HEK293 (cell line): ENCODE results near the gene GHDC.
A peak's percentile ranks its signal among the peaks of the same experiment; 100 is the strongest.

Experiments
- CTCF ChIA-PET: fragments of 350-600 bp; formaldehyde crosslinking; extraction: SDS; loops from one replicate; lab custom pipeline; 2021; ENCODE audit warnings: antibody characterized with exemption; lab: Yijun Ruan, JAX
- POLR2A ChIA-PET: fragments of 300-600 bp; formaldehyde crosslinking; extraction: SDS; loops from one replicate; lab custom pipeline; 2020; ENCODE audit warnings: antibody characterized with exemption, inconsistent platforms; lab: Yijun Ruan, JAX
- H3K27ac ChIP-seq: fragments of 200-500 bp; sonication (Bioruptor generic); 2 replicates; pipeline ENCODE4 v1.5.1; 2014; ENCODE audit warnings: low read depth, low read length, control low read depth, inconsistent platforms; ENCODE audit errors: extremely low read depth
- H3K36me3 ChIP-seq, 2 experiments: fragments of 200-500 bp in 1 of 2; sonication (Bioruptor generic) in 1 of 2; 1 replicate in 1 of 2; 2 replicates in 1 of 2; pipeline ENCODE4 v1.5.1; 2014 to 2017; ENCODE audit warnings: inconsistent platforms in 2 of 2, low read length in 2 of 2; ENCODE audit not compliant: control insufficient read depth in 2 of 2, insufficient read depth in 1 of 2
- H3K4me1 ChIP-seq: fragments of 200-500 bp; sonication (Bioruptor generic); 2 replicates; pipeline ENCODE4 v1.5.1; 2014; ENCODE audit warnings: mild to moderate bottlenecking, low read length, inconsistent platforms; ENCODE audit not compliant: control insufficient read depth, insufficient read depth
- H3K4me3 ChIP-seq: 2 replicates; pipeline ENCODE4 v1.5.1; 2011; ENCODE audit warnings: low read depth, mild to moderate bottlenecking, control low read depth, low read length, moderate library complexity
- H3K9me3 ChIP-seq: fragments of 200-500 bp; sonication (Bioruptor generic); 2 replicates; pipeline ENCODE4 v1.5.1; 2014; ENCODE audit warnings: low read depth, low read length, inconsistent platforms; ENCODE audit not compliant: control insufficient read depth, insufficient read depth
- AEBP2 ChIP-seq: fragments of 450-650 bp; formaldehyde crosslinking; IDR thresholded peaks from 2 replicates; pipeline ENCODE4 v1.5.1; 2016; ENCODE audit warnings: missing biosample characterization, missing genetic modification characterization, borderline replicate concordance
- CTCF ChIP-seq: fragments of 450-650 bp; formaldehyde crosslinking; IDR thresholded peaks from 2 replicates; pipeline ENCODE4 v1.5.1; 2016; ENCODE audit warnings: missing biosample characterization, missing genetic modification characterization
- GFI1B ChIP-seq: fragments of 450-650 bp; formaldehyde crosslinking; IDR thresholded peaks from 2 replicates; pipeline ENCODE4 v1.5.1; 2016; ENCODE audit warnings: missing biosample characterization, missing genetic modification characterization
- HOXC10 ChIP-seq: sonication (generic); formaldehyde crosslinking; IDR thresholded peaks from 2 replicates; pipeline ENCODE4 v1.8.1; 2023; ENCODE audit warnings: mild to moderate bottlenecking, missing genetic modification reagents
- KLF9 ChIP-seq: fragments of 450-650 bp; formaldehyde crosslinking; IDR thresholded peaks from 2 replicates; pipeline ENCODE4 v1.5.1; 2016; ENCODE audit warnings: missing biosample characterization, missing genetic modification characterization, low read depth
- REPIN1 ChIP-seq: fragments of 450-650 bp; formaldehyde crosslinking; IDR thresholded peaks from 2 replicates; pipeline ENCODE4 v1.5.1; 2017; ENCODE audit warnings: missing biosample characterization, missing genetic modification characterization, low read depth
- TCF7L2 ChIP-seq: IDR thresholded peaks from 2 replicates; pipeline ENCODE4 v1.6.1; 2011; ENCODE audit warnings: low read depth, mild to moderate bottlenecking, inconsistent platforms, low read length, moderate library complexity, borderline replicate concordance
- WT1 ChIP-seq: fragments of 450-650 bp; formaldehyde crosslinking; IDR thresholded peaks from 2 replicates; pipeline ENCODE4 v1.5.1; 2016; ENCODE audit warnings: missing biosample characterization, missing genetic modification characterization
- YY1 ChIP-seq: fragments of 450-650 bp; formaldehyde crosslinking; IDR thresholded peaks from 2 replicates; pipeline ENCODE4 v1.5.1; 2018; ENCODE audit warnings: missing biosample characterization, missing genetic modification characterization
- ZBTB26 ChIP-seq: fragments of 450-650 bp; formaldehyde crosslinking; optimal IDR thresholded peaks from 2 replicates; pipeline ENCODE3; 2016; ENCODE audit warnings: missing biosample characterization, mild to moderate bottlenecking, missing genetic modification characterization
- ZFHX2 ChIP-seq: fragments of 450-650 bp; formaldehyde crosslinking; conservative IDR thresholded peaks from 2 replicates; pipeline ENCODE4 v1.5.1; 2016; ENCODE audit warnings: missing biosample characterization, missing genetic modification characterization
- ZNF10 ChIP-seq: fragments of 450-650 bp; formaldehyde crosslinking; IDR thresholded peaks from 2 replicates; pipeline ENCODE4 v1.5.1; 2017; ENCODE audit warnings: missing biosample characterization, missing genetic modification characterization
- ZNF146 ChIP-seq: fragments of 450-650 bp; formaldehyde crosslinking; IDR thresholded peaks from 2 replicates; pipeline ENCODE4 v1.5.1; 2016; ENCODE audit warnings: missing biosample characterization, missing genetic modification characterization
- ZNF157 ChIP-seq: fragments of 450-650 bp; formaldehyde crosslinking; IDR thresholded peaks from 2 replicates; pipeline ENCODE4 v1.5.1; 2016; ENCODE audit warnings: missing biosample characterization, missing genetic modification characterization
- ZNF175 ChIP-seq: fragments of 450-650 bp; formaldehyde crosslinking; IDR thresholded peaks from 2 replicates; pipeline ENCODE4 v1.5.1; 2016; ENCODE audit warnings: missing biosample characterization, missing genetic modification characterization
- ZNF335 ChIP-seq: fragments of 450-650 bp; formaldehyde crosslinking; conservative IDR thresholded peaks from 2 replicates; pipeline ENCODE4 v1.5.1; 2016; ENCODE audit warnings: missing biosample characterization, missing genetic modification characterization
- ZNF362 ChIP-seq: fragments of 450-650 bp; formaldehyde crosslinking; IDR thresholded peaks from 2 replicates; pipeline ENCODE4 v1.5.1; 2016; ENCODE audit warnings: missing biosample characterization, missing genetic modification characterization
- ZNF391 ChIP-seq: fragments of 450-650 bp; formaldehyde crosslinking; IDR thresholded peaks from 2 replicates; pipeline ENCODE4 v1.5.1; 2016; ENCODE audit warnings: low read depth, missing biosample characterization, missing genetic modification characterization, borderline replicate concordance
- ZNF510 ChIP-seq: fragments of 450-650 bp; formaldehyde crosslinking; IDR thresholded peaks from 2 replicates; pipeline ENCODE4 v1.5.1; 2018; ENCODE audit warnings: mild to moderate bottlenecking, missing genetic modification characterization, missing biosample characterization; ENCODE audit not compliant: insufficient replicate concordance
- ZNF518A ChIP-seq: fragments of 450-650 bp; formaldehyde crosslinking; conservative IDR thresholded peaks from 2 replicates; pipeline ENCODE4 v1.5.1; 2016; ENCODE audit warnings: low read depth, missing biosample characterization, missing genetic modification characterization
- ZNF529 ChIP-seq: fragments of 450-650 bp; formaldehyde crosslinking; IDR thresholded peaks from 2 replicates; pipeline ENCODE4 v1.5.1; 2017; ENCODE audit warnings: missing genetic modification characterization, missing biosample characterization; ENCODE audit not compliant: insufficient replicate concordance
- ZNF621 ChIP-seq: fragments of 450-650 bp; formaldehyde crosslinking; IDR thresholded peaks from 2 replicates; pipeline ENCODE4 v1.5.1; 2017; ENCODE audit warnings: missing biosample characterization, missing genetic modification characterization
- ZNF660 ChIP-seq: fragments of 450-650 bp; IDR thresholded peaks from 2 replicates; pipeline ENCODE4 v1.5.1; 2018; ENCODE audit warnings: missing biosample characterization, mild to moderate bottlenecking, missing genetic modification characterization
- ZNF677 ChIP-seq: fragments of 450-650 bp; IDR thresholded peaks from 2 replicates; pipeline ENCODE4 v1.5.0; 2018; ENCODE audit warnings: missing biosample characterization, mild to moderate bottlenecking, missing genetic modification characterization, moderate library complexity
- ZNF701 ChIP-seq: fragments of 450-650 bp; formaldehyde crosslinking; IDR thresholded peaks from 2 replicates; pipeline ENCODE4 v1.5.1; 2016; ENCODE audit warnings: missing biosample characterization, missing genetic modification characterization
- ZNF707 ChIP-seq: fragments of 450-650 bp; formaldehyde crosslinking; IDR thresholded peaks from 2 replicates; pipeline ENCODE4 v1.5.1; 2016; ENCODE audit warnings: missing biosample characterization, missing genetic modification characterization
- ZNF747 ChIP-seq: fragments of 450-650 bp; formaldehyde crosslinking; IDR thresholded peaks from 2 replicates; pipeline ENCODE4 v1.5.1; 2016; ENCODE audit warnings: missing biosample characterization, missing genetic modification characterization
- ZSCAN16 ChIP-seq: fragments of 450-650 bp; formaldehyde crosslinking; IDR thresholded peaks from 2 replicates; pipeline ENCODE4 v1.5.1; 2016; ENCODE audit warnings: missing biosample characterization, missing genetic modification characterization

GHDC gene

GRCh38 chr17:42180411-42180921, 13.8 kb downstream of the GHDC start (continued):
- peak; percentile 6 for TF ChIP-seq ZBTB26 (tag by site-specific recombination)
- no peak for TF ChIP-seq REPIN1
- no peak for TF ChIP-seq ZNF391 (tag by site-specific recombination)
- TF ChIP-seq YY1, result no peak
- no peak for TF ChIP-seq ZFHX2
- no peak for TF ChIP-seq ZNF157
- TF ChIP-seq ZNF701 (tag by site-specific recombination), result no peak
- no peak for TF ChIP-seq WT1 (tag by site-specific recombination)
- TF ChIP-seq ZNF707 (tag by site-specific recombination), result no peak
- no peak for TF ChIP-seq ZNF175
- no peak for TF ChIP-seq ZNF518A (tag by site-specific recombination)
- no peak for TF ChIP-seq ZNF362 (tag by site-specific recombination)
- TF ChIP-seq ZSCAN16 (tag by site-specific recombination), result no peak
- TF ChIP-seq ZNF529 (tag by site-specific recombination), result no peak
- TF ChIP-seq KLF9 (tag by site-specific recombination), result peak; percentile 3; the same call in 1 of the 2 replicates

- no peaks in the 10 kb centered on the region for H3K4me1 ChIP-seq
- ChIA-PET CTCF (interaction anchor here (0.6 to 2.4 kb wide), 8 partner anchors 14 to 637 kb away, joined by 3 to 9 read pairs (median 4); no protein-coding TSS in a partner anchor), POLR2A (interaction anchor here (0.6 to 1.8 kb wide), 3 partner anchors 14 to 47 kb away, joined by 3 to 6 read pairs (median 5); partner anchors contain the start of gene GHDC)
- no peak overlapping the region for H3K27ac ChIP-seq
- no peak overlapping the region for H3K4me3 ChIP-seq
- no peaks in the 10 kb centered on the region for H3K9me3 ChIP-seq
- H3K36me3 ChIP-seq, result no peaks in the 10 kb centered on the region
- no peak for TF ChIP-seq ZNF335 (tag by site-specific recombination)
- no peak for TF ChIP-seq ZNF10 (tag by site-specific recombination)
- no peak for TF ChIP-seq ZNF660
- no peak for TF ChIP-seq AEBP2 (tag by site-specific recombination)
- no peak for TF ChIP-seq GFI1B (tag by site-specific recombination)
- TF ChIP-seq HOXC10, result no peak
- TF ChIP-seq ZNF510, result no peak
- TF ChIP-seq ZNF621 (tag by site-specific recombination), result no peak
- no peak for TF ChIP-seq ZNF677
- no peak for TF ChIP-seq CTCF (tag by site-specific recombination)
- no peak for TF ChIP-seq ZNF391 (tag by site-specific recombination)
- no peak for TF ChIP-seq TCF7L2
- no peak for TF ChIP-seq ZNF146 (tag by site-specific recombination)
- TF ChIP-seq YY1, result no peak
- TF ChIP-seq ZNF747, result no peak
Measured at GRCh38 chr17:42179911-42180410, 14.3 kb downstream of the GHDC start.
